GM06990 (cell line): ENCODE measurements around the gene BCLAF1.

ENCODE experiments used
- DNase-seq: peaks from one replicate; pipeline ENCODE4 v3.0.0-alpha.2; 2011; ENCODE audit not compliant: insufficient read length; ENCODE audit errors: extremely low read depth
- H3K27me3 ChIP-seq: replicated peaks from 2 replicates; pipeline ENCODE4 v1.6.0; 2011; ENCODE audit warnings: low read length; ENCODE audit not compliant: control insufficient read depth, insufficient read depth
- H3K36me3 ChIP-seq: 2 replicates; pipeline ENCODE4 v1.5.1; 2011; ENCODE audit warnings: low read length; ENCODE audit not compliant: control insufficient read depth, insufficient read depth
- H3K4me3 ChIP-seq: replicated peaks from 2 replicates; pipeline ENCODE4 v1.5.1; 2011; ENCODE audit warnings: low read depth, mild to moderate bottlenecking, control low read depth, low read length
- TF ChIP-seq, protein P1 (sequence below): IDR thresholded peaks from 2 replicates; pipeline ENCODE4 v1.5.1; 2011; ENCODE audit warnings: low read length, control low read depth, mild to moderate bottlenecking, inconsistent platforms; ENCODE audit not compliant: insufficient read depth, poor library complexity, severe bottlenecking

The BCLAF1 gene

GRCh38 chr6:136334853-136335252, 45.2 kb upstream of the BCLAF1 start:
- Histone ChIP-seq H3K36me3 (no peaks in the 10 kb centered on the region), H3K4me3 (no peak overlapping the region), H3K27me3 (no peaks in the 10 kb centered on the region; the same call in none of the 2 replicates)
- DNase-seq: no peak
- TF ChIP-seq, protein P1, sequence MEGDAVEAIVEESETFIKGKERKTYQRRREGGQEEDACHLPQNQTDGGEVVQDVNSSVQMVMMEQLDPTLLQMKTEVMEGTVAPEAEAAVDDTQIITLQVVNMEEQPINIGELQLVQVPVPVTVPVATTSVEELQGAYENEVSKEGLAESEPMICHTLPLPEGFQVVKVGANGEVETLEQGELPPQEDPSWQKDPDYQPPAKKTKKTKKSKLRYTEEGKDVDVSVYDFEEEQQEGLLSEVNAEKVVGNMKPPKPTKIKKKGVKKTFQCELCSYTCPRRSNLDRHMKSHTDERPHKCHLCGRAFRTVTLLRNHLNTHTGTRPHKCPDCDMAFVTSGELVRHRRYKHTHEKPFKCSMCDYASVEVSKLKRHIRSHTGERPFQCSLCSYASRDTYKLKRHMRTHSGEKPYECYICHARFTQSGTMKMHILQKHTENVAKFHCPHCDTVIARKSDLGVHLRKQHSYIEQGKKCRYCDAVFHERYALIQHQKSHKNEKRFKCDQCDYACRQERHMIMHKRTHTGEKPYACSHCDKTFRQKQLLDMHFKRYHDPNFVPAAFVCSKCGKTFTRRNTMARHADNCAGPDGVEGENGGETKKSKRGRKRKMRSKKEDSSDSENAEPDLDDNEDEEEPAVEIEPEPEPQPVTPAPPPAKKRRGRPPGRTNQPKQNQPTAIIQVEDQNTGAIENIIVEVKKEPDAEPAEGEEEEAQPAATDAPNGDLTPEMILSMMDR: peak; percentile 25

DNA sequence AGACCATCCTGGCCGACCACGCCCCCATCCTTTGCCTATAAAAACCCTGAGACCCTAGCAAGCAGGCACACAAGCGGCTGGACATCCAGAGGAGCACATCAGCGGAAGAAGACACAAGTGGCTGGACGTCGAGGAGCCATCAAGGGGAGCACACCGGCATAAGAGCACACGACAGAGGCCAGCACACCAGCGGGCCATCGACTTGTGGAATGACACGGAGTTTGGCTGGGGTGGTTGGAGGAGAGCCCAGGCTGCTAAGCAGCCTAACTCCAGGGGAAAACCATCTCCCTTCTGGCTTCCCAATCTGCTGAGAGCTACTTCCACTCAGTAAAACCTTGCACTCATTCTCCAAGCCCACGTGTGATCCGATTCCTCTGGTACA, 44.8 kb upstream of the BCLAF1 start:
- TF ChIP-seq, protein P1: no peak
- DNase-seq: no peak
- no peak overlapping the region for H3K4me3 ChIP-seq
- no peaks in the 10 kb centered on the region; the same call in none of the 2 replicates for H3K27me3 ChIP-seq
- no peaks in the 10 kb centered on the region for H3K36me3 ChIP-seq

- no peak for DNase-seq
- TF ChIP-seq, protein P1: no peak
- no peak overlapping the region for H3K4me3 ChIP-seq
- no peaks in the 10 kb centered on the region; the same call in none of the 2 replicates for H3K27me3 ChIP-seq
- no peaks in the 10 kb centered on the region for H3K36me3 ChIP-seq
Measured at GRCh38 chr6:136333824-136334464, 44.3 kb upstream of the BCLAF1 start.

- TF ChIP-seq, protein P1: no peak
- no peaks in the 10 kb centered on the region; the same call in none of the 2 replicates for H3K27me3 ChIP-seq
- H3K36me3 ChIP-seq: no peaks in the 10 kb centered on the region
- H3K4me3 ChIP-seq: no peak overlapping the region
- no peak for DNase-seq
Measured at GRCh38 chr6:136331461-136331860, 41.8 kb upstream of the BCLAF1 start.

GRCh38 chr6:136330634-136331033, 41.0 kb upstream of the BCLAF1 start:
- H3K27me3 ChIP-seq: no peaks in the 10 kb centered on the region; the same call in none of the 2 replicates
- no peak overlapping the region for H3K4me3 ChIP-seq
- H3K36me3 ChIP-seq: no peaks in the 10 kb centered on the region
- TF ChIP-seq, protein P1: no peak
- DNase-seq: no peak
